HG03196 (cell line): ENCODE data around the gene SPATA2.

ENCODE experiments used
- ATAC-seq: cut with Tn5 transposase; IDR thresholded peaks from one replicate; pipeline ENCODE4 v1.9.1; 2021; ENCODE audit not compliant: unreplicated experiment

The SPATA2 gene

DNA sequence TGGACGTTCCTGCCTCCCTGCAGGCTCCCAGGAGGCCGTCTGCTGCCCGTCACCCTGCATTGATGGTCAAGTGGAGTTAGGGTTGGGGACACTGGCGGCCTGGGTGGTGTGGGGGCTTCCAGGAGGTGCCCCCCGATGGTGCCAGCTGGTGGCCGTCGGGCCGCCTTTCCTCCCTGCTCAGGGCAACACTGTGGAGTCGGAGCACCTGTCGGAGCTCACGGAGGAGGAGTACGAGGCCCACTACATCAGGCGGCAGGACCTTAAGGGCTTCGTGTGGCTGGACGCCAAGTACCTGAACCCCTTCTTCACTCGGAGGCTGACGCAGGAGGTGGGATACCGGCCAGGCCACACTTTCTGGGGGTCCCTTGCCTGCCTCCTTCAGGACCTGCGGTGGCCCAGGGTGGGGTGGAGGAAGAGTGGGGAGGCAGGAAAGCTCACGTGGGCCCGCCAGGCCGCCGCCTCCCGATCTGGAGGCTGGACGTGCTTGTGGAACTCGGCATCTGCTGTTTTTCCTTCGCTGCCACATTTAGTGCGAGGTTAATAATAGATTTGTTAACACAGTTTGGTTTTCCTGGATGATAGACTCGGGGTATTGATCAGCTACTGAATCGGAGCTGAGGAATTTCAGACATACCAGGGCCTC, 28.6 kb downstream of the SPATA2 start:
- no peak for ATAC-seq

GRCh38 chr20:49885558-49886332, 29.6 kb downstream of the SPATA2 start:
- ATAC-seq: no peak

- ATAC-seq: no peak
These were observed 32.0 kb downstream of the SPATA2 start for GRCh38 chr20:49883246-49883802.

DNA sequence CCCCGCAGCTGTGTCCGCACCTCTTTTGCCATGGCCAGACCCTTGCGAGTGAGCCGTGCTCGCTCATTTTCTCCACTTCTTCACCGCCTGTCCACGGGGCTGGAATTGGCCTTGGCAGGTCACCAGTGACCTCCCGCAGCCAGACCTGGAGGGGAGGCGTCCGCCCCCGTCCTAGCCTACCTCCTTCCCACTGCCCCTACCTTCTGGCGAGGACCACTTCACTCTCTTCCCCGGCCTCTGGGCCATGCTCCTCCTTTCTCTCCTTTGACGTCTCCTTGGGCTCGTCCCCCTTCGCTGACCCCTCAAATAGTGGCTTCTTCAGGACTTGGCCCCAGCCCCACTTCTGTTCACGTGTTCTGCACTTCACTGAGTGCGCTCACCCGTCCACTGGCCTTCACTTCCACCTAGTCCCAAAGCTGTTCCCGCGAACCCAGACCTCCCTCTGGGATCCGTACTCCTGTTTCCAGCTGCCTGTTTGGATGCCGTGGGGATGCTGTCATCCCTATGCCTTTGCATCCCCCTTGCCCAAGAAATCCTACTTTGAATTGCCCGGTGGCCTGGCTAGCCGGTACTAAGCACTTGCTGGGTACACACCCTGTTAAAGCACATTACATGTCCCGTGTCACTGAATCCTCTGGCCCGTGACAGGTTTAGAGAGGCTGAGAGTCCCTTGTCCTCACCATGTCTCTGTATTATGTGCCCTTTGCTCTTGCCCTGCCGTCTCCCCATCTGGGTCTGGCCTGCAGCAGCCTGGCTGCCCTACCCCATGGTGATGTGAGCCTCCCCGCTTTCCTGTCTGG, 33.0 kb downstream of the SPATA2 start:
- ATAC-seq: no peak

GRCh38 chr20:49880724-49881445, 34.4 kb downstream of the SPATA2 start:
- no peak for ATAC-seq

- ATAC-seq: no peak
These were observed 35.2 kb downstream of the SPATA2 start for GRCh38 chr20:49880177-49880576.

DNA sequence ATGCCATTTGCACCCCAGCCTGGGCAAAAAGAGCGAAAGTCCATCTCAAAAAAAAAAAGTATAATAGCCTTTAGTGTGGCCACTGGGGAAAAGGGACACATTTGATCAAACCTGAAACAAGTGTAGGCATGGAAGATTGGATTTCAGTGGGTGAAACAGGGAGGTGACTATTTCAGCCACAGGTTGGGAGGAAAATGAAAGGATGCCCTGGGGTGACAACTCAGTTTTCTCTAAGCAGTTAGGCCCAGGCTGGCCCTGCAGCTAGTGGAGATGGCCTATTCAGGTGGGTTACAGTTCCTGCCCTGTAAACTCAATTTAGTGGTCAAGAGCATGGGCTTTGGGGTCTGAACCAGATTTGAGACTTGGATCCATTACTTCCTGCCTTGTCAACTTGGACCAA, 36.4 kb downstream of the SPATA2 start:
- ATAC-seq: no peak

DNA sequence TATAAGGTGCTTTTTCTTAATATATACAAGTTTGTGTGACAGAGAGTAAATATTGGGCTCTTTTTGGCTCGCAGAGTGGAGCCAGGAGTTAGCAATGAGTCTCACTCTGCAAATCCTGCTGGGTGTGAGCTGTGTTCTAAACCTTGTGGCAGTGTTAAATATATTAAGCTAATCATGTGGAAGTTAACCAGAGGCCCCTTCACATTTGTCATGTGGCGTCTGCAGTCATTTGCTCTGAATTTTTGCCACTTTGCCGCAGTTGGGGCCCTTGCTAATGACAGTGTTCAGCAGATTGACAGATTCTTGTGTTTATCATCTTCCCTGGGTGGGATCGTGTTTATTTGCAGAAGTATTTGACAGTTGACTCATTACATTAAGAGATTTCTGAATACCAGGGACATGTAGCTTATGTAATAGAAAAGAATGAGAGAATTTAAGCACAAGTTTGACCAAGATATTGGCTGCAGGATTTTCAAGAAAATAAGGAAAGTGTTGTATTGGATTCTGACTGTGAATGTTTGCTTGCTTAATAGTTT, 37.9 kb downstream of the SPATA2 start:
- no peak for ATAC-seq

GRCh38 chr20:49874696-49875095, 40.6 kb downstream of the SPATA2 start:
- ATAC-seq: no peak

GRCh38 chr20:49872056-49872455, 43.3 kb downstream of the SPATA2 start:
- no peak for ATAC-seq

- no peak for ATAC-seq
These were observed 43.9 kb downstream of the SPATA2 start for GRCh38 chr20:49871391-49871948.

GRCh38 chr20:49870261-49870660, 45.1 kb downstream of the SPATA2 start:
- no peak for ATAC-seq

- ATAC-seq: no peak
These were observed 46.4 kb downstream of the SPATA2 start for GRCh38 chr20:49868964-49869363.

- ATAC-seq: no peak
These were observed 46.8 kb downstream of the SPATA2 start for GRCh38 chr20:49868538-49868937.

DNA sequence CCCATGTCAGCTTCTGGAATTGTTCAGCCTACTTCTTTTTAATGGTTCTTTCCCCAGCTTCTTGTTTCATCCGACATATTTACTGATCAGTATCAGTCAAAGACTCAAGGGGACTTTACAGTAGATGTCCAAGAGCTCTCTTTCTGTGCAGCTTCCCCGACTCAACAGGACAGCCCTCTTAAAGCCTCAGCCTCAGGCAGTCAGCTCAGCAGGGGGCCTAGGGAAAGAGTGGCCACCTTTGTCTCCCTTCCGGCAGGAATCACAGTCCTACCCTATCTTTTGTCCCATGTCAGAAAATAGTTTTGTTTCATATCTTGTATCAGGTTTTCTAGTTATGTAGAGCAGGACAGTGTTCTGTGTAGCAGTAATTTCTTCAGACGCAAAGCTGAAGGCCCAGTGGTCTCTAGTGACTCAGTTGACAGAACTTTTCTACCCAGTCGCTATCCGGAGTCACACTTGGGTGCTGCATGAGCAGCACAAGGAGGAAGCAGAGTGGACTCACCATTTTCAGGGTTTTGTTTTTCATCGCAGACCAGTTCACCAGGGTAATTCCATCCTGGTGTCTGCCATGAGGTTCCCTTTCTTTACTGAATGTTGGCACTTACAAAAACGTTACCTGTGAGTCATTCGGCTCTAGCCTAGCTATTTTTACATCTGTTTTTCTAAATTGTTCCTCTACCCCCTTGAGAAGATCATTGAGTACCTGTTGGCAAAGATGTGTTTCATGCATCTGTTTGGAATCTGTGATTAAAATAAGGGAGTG, 47.7 kb downstream of the SPATA2 start:
- no peak for ATAC-seq

- no peak for ATAC-seq
These were observed 49.3 kb downstream of the SPATA2 start for GRCh38 chr20:49866051-49866450.

- no peak for ATAC-seq
These were observed 49.8 kb downstream of the SPATA2 start for GRCh38 chr20:49865559-49865958.

- no peak for ATAC-seq
These were observed 51.7 kb downstream of the SPATA2 start for GRCh38 chr20:49863666-49864065.

GRCh38 chr20:49862607-49863200, 52.6 kb downstream of the SPATA2 start:
- no peak for ATAC-seq
